HG03558 (cell line): ENCODE data around the gene SHMT2.

ENCODE experiments used
- ATAC-seq: cut with Tn5 transposase; IDR thresholded peaks from one replicate; pipeline ENCODE4 v1.9.1; 2021; ENCODE audit warnings: moderate number of reproducible peaks; ENCODE audit not compliant: unreplicated experiment; ENCODE audit errors: extremely low read depth

SHMT2 gene

DNA sequence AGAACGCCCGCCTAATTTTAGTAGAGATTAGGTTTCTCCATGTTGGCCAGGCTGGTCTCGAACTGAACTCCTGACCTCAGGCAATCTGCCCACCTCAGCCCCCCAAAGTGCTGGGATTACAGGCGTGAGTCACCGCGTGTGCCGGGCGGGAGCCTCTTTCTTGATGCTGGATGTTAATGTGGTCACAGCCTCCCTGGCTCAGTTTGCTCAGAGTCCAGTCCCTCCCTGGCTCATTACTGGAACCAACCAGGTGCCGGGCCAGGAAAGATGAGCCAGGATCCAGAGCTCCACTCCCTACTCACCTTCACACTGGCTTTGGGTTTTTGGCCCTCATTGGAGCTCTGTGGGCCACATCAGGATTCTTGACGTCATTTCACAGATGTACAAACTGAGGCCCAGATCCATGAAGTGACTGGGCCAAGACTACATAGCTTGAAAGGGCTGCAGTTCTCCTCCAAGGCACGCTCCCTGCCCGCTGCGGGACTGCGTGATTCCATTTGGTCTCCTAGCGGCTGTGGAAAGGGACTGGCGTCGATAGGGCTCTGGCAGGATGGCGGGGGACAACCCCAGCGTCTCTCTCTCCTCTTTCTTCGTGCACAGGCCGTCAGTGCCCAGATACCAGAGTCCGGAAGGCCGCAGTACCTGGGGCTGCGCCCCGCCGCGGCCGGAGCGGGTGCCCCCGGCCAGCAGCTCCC lies 5.1 kb upstream of the SHMT2 start:
- no peak for ATAC-seq

DNA sequence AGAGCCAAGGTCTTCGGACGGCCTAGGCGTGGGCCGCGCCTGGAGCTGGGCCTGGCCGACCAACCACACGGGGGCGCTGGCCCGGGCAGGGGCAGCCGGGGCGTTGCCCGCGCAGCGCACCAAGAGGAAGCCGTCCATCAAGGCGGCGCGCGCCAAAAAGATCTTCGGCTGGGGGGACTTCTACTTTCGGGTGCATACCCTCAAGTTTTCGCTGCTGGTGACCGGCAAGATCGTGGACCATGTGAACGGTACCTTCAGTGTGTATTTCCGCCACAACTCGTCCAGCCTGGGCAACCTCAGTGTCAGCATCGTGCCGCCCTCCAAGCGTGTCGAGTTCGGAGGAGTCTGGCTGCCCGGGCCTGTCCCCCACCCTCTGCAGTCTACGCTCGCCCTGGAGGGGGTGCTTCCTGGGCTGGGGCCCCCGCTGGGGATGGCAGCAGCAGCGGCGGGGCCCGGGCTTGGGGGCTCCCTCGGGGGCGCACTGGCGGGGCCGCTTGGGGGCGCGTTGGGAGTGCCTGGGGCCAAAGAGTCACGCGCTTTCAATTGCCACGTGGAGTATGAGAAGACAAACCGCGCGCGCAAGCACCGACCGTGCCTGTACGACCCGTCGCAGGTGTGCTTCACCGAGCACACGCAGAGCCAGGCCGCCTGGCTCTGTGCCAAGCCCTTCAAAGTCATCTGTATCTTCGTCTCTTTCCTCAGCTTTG lies 4.4 kb upstream of the SHMT2 start:
- no peak for ATAC-seq

DNA sequence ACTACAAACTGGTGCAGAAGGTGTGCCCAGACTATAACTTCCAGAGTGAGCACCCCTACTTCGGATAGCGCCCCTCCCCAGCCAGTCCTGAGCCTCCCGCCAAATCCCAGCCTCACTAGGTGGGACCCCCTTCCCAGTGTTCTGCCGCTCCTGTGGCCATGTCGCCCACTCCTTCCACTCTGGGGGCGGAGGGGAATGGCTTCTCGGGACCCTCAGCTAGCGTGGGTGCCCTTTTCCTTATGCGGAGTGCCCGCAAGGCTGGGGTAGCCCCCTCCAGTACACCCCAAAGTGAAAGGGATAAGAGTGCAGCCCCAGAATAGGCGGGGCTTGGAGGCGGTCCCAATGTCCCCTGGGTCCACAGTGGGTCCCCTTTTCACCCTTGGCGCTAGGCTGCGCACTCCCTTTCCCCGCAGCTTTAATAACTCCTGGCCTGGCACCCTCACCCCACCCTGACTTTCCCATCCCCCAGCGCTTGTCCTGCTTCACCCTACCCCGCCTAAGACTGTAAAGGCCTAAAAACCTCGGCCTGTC lies 3.8 kb upstream of the SHMT2 start:
- no peak for ATAC-seq

DNA sequence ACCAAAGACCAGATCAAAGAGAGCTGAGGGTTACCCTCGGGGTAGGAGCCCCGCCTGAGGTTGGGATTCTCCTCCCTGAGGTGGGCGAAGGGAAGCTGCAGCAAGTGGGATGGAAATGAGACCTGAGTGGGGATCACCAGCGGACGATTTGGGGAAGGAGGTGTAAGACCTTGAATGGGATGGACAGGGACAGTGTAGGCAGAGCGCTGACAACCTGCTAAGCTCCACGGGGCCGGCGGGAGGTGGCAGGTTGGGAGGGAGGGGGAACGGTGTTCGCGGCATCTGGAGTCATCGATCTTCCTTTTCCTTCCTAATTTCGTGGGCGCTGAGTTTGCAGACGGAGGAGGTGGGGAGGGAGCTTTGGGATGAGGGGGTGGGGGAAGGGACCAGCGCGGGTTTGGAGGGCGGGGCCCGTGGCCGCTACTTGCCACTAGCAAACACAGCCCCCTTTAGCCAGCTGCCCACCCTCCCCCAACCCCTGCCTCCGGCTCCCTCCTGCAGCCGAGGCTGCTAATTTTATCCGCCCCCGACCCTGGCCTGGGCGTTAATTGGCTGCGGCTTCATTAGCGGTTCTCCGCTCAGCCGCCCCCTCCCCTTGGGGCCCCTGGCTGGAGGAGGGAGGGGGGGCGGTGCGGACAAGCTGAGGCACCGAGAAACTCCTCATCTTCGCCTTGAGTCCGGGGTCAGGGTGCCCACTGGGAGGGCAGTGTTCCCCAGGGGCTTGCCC lies 2.8 kb upstream of the SHMT2 start:
- no peak for ATAC-seq

DNA sequence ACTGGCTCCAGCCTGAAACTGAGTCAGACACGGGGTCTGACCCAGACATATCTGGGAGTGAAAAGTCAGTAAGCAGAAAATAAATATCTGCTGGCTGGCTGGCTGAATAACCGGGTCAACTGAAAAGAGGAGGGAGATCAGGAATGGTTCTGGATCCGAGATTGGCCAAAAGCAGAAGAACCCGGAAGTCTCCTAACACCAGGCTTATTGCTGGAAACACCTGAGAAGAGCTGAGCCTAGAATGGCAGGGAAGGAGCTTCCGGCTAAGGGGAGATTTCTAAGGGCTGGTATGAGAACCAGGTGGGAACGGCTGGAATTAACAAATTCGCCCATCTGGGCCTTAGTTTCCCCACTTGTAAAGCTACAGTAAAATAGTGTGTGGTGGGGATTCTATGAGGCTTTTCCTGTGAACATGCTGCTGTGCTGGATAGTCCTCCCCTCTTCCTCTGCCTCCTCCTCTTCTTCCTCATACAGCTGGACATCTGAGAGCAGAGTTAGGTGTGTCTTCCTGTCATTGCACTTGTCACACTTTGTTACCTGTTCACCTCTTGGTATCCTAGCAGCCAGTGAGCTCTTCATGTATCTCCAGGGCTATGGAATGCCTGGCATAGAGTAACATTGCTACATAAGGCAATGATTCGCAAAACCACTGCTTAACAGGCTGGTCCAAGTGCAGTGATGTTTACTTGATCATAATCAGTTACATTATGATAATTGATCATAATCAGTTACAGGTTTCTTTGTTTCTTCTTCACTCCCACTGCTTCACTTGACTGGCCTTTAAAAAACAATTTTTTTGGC lies 2.0 kb upstream of the SHMT2 start:
- ATAC-seq = no peak

DNA sequence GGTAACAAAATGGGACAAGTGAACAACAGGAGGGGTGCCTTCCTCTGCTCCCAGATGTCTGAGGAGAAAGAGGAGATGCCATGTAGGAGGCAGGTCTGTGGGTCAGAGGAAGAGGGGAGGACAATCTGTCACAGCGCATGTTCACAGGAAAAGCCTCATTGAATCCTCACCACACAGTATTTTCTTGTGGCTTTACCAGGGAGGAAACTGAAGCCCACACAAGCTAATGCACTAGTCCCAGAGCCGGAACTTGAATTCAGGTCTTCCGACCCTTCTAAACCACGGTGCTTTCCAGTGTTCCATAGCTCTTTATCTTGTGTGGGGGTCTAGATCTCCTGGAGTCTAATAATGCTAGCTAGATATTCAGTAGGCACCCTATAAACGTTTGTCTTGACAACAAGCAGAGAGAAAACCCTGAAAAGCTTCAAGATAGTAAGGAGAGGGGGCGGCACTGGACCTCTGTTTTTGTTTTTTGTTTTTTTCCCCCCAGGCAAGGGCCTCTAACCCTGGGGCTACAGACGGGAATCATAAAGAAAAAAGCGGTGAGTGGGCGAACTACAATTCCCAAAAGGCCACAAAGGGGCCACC lies 371 bp upstream of the SHMT2 start:
- ATAC-seq = no peak

DNA sequence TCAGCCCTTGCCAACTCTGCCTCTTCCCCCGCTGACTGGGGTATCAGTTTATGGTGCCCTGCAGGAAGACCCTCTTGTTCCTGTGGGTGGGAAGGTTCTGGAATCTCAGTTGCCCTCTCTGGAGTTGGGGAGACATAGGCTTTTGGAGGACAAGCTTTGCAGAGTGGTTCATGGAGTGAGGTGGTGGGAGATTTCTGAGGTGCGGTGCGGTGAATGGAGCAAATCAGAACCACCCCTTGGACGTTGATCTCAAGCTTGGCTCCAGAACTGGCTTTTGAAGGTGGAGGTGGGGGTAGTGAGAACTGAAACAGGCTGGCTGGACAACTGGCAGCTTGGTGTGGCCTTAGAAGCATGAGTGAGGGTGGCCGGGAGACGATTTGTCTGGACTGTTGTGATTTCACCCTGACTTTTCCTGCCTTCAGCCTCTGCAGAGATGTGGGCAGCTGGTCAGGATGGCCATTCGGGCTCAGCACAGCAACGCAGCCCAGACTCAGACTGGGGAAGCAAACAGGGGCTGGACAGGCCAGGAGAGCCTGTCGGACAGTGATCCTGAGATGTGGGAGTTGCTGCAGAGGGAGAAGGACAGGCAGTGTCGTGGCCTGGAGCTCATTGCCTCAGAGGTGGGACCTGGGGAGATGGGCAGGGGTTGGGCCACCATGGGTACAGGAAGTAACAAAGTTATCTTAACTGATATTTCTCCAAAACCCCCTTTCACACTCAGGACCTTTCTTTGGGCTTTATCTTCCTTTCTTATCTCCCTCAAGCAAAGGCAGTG lies 1.1 kb downstream of the SHMT2 start:
- ATAC-seq = no peak

DNA sequence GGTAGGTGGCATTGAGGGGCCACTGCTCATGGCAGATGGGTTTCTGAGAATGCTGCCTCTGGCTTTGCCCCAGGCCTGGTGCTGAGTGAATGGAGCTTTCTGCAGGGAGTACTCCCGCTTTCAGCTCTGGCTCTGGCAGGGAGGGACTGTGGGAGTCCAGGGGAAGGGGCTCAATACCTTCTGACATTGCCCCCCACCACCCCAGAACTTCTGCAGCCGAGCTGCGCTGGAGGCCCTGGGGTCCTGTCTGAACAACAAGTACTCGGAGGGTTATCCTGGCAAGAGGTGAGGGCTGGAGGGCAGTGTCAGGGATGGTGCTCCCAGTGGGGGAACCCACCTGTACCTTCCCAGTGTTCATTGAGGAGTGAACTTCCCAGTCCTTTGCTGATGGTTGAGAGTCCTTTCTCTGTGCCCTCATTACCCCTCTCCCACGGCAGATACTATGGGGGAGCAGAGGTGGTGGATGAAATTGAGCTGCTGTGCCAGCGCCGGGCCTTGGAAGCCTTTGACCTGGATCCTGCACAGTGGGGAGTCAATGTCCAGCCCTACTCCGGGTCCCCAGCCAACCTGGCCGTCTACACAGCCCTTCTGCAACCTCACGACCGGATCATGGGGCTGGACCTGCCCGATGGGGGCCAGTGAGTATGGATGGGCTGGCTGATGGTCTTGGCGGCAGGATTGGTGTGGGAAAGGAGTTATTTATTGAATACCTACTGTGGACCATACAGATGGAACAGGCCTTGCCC lies 1.9 kb downstream of the SHMT2 start:
- ATAC-seq = no peak

DNA sequence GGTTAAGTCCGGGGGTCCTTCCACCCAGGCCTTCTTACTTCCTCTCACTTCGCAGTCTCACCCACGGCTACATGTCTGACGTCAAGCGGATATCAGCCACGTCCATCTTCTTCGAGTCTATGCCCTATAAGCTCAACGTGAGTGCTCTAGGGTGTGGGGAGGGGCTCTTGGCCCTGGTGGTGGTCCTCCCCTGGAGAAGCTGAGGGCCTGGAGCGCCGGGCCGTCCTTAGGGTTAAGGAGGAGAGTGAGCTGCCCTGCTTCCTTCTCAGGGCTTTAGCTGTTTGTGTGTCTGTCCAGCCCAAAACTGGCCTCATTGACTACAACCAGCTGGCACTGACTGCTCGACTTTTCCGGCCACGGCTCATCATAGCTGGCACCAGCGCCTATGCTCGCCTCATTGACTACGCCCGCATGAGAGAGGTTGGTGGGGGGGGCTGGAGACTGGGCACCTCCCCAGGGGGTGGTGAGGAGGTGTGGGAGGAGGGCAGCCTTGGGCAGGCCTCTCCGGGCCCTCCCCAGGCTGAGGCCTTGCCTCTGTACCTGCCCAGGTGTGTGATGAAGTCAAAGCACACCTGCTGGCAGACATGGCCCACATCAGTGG lies 2.7 kb downstream of the SHMT2 start:
- ATAC-seq = no peak

DNA sequence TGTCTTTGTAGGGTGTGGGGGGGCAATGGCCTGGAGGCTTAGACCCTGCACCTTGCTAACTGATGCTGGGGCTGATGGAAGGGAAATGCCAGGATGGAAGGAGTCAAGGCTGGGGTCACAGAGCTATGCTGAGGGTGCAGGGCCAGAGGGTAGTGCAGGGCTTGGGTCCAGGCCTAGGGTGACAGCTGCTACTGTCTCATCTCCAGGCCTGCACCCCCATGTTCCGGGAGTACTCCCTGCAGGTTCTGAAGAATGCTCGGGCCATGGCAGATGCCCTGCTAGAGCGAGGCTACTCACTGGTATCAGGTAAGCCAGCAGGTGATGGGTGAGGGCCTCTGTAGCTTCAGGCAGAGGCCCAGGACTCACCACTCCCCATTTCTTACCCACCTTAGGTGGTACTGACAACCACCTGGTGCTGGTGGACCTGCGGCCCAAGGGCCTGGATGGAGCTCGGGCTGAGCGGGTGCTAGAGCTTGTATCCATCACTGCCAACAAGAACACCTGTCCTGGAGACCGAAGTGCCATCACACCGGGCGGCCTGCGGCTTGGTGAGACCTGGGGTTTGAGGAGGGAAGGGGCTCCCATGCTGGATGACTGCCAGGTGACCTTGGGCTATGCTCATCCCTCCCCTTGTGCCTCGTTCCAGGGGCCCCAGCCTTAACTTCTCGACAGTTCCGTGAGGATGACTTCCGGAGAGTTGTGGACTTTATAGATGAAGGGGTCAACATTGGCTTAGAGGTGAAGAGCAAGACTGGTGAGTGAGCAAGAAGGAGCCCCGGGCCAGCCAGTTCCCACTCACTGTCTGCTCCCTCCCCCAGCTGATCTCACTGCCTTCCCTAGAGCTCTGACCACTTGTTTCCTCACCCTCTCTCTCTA lies 4.1 kb downstream of the SHMT2 start:
- ATAC-seq = no peak

DNA sequence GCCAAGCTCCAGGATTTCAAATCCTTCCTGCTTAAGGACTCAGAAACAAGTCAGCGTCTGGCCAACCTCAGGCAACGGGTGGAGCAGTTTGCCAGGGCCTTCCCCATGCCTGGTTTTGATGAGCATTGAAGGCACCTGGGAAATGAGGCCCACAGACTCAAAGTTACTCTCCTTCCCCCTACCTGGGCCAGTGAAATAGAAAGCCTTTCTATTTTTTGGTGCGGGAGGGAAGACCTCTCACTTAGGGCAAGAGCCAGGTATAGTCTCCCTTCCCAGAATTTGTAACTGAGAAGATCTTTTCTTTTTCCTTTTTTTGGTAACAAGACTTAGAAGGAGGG lies 4.7 kb downstream of the SHMT2 start:
- no peak for ATAC-seq

DNA sequence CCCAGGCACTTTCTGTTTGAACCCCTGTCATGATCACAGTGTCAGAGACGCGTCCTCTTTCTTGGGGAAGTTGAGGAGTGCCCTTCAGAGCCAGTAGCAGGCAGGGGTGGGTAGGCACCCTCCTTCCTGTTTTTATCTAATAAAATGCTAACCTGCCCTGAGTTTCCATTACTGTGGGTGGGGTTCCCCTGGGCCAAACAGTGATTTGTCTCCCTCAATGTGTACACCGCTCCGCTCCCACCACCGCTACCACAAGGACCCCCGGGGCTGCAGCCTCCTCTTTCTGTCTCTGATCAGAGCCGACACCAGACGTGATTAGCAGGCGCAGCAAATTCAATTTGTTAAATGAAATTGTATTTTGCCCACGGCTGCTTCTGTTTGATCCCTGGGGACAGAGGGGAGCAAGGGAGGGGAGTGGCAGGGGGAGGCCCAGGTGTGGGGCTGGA lies 5.1 kb downstream of the SHMT2 start:
- ATAC-seq = no peak

DNA sequence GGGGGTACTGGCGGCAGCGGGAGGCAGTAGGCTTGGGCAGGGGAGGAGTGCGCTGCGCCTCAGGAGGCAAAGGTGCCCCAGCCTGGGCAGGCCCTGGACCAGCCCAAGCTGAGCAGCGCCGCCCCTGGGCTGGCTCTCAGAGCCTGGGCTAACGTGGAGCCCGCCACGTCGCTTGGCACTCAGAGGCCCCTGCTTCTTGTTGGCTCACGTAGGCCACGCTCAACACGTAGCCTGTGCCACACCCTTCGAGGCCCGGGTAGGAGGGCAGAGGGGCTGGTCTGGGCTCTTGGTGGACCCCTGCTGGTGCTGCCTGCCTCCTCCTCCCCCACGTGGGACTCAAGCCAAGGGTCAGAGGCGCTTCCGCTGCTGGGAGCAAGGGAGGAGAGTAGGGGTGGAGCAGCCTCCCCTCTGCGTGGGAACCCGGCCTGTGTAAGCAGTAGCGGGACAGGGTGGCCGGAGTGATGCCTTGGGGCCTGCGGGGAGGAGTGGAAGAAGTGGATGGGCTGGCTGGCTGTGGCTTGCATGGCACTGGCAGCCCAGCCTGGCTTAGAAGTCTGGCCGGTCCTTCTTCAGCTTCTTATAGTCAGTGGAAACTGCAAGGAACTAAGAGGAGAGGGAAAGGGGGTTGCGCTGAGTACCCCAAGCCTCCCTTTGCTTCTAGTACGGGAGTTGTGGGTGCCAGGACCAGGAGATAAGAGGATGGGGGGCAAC lies 5.7 kb downstream of the SHMT2 start:
- no peak for ATAC-seq

DNA sequence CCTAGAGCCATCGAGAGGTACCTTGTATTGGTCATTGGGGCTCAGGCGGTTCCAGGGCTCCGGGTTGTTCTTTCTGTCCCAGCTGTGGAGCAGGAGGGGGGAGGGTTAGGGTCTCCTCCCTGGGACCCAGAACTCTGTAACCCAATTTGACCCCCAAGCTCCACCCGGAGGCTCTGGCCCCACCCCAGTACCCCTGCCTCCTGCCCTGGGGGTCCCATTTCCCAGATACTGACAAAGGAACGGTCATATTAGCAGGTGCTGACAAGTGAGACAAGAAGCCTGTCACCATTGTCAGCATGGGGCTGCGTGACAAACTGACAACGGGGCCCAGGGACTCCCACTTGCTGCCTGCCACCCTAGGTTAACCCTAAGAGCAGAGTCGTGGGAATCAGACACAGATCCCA lies 6.2 kb downstream of the SHMT2 start:
- ATAC-seq = no peak

DNA sequence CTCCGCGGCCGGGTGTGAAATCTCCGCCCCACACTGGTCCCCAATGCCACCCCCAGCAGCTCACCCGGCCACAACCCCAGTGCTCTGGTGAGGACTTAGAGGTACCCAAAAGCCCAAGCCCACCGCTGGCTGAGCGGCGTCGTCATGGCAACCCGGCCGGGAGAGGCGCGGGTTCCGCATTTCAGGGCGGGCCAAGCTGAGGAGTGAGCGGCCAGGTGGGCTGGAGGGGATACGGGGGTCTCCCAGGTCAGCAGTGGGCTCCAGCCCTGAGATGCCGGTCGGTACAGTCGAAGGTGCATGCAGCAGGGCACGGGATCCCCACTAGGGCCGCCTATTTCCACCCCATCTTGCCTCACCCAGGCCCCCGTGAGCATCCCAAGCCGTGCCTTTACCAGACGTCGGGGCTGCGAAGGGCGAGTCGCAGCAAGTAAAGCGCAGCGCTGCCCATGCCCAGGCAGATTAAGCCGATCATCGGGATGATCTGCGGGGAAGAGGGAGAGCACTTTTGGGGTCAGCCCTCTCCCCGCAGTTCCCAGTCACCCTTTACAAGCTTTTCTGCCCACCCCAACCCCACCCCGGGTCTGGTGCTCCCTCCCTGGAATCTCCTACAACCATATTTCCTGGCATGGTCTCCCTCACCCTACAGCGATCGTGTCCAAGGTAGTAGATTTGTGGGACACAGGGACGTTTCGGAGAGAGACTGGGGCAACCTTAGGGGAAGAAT lies 6.9 kb downstream of the SHMT2 start:
- no peak for ATAC-seq

DNA sequence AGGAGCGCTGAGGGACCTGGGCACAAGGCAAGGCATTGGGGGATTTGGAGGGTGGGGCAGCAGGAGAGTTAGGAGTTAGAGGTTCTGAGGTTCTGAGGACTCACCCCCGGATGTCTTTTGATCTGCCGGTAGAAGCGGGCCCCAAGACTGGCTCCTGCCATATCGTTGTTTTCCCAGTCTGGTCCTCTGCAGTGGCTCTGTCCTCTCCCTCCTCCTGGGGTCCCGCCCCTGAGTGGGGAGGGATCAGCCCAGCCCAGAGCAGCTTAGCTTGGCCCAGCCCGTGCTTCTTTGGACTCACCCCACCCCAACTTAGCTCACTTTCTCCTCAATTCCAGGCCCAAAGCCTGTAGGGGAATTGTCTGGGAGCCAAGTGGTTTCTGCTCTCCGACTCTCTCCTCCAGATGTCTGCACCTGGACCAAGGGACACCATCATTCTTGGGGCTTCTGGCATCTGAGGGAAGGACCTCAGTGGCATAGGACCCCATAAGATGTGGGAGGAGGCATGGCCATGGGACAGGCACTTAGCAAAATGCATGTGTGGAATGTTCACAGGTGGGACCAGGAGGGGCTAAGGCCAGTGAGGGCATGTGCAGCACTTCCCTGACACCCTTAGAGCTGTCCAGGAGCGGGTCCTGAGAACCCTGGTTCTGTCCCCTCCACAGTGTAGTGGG lies 7.5 kb downstream of the SHMT2 start:
- no peak for ATAC-seq
